Dendritic cell treated with granulocyte-macrophage colony-stimulating factor and Interleukin-4, amounts not matched to agents 40 ng/mL and 50 ng/mL, for 4 days (primary cell): ENCODE measurements around the gene SELENBP1.
A peak's percentile ranks its signal among the peaks of the same experiment; 100 is the strongest.
"Not testable (repeated sequence)": the region's sequence is repeated elsewhere in the genome, so short reads cannot be mapped to it uniquely, and the experiment has no call there.

Experiments used
- H3K27ac Mint-ChIP-seq: one replicate; pipeline ENCODE4 v1.8.0; 2022; ENCODE audit warnings: mild to moderate bottlenecking, mixed read lengths
- H3K27me3 Mint-ChIP-seq: one replicate; pipeline ENCODE4 v1.8.0; 2022; ENCODE audit warnings: mild to moderate bottlenecking, mixed read lengths
- H3K36me3 Mint-ChIP-seq: one replicate; pipeline ENCODE4 v1.8.0; 2022; ENCODE audit warnings: low read depth, mixed read lengths
- H3K4me1 Mint-ChIP-seq: one replicate; pipeline ENCODE4 v1.8.0; 2022; ENCODE audit warnings: low read depth, mixed read lengths
- H3K4me3 Mint-ChIP-seq: one replicate; pipeline ENCODE4 v1.8.0; 2022; ENCODE audit warnings: mild to moderate bottlenecking, moderate library complexity, mixed read lengths
- H3K9me3 Mint-ChIP-seq: one replicate; pipeline ENCODE4 v1.8.0; 2022; ENCODE audit warnings: mixed read lengths
- intact Hi-C: fragments of 100-400 bp; cut with micrococcal nuclease; formaldehyde crosslinking; loops from one replicate; pipeline ENCODE4 v1.15.0; 2022

Gene SELENBP1

DNA sequence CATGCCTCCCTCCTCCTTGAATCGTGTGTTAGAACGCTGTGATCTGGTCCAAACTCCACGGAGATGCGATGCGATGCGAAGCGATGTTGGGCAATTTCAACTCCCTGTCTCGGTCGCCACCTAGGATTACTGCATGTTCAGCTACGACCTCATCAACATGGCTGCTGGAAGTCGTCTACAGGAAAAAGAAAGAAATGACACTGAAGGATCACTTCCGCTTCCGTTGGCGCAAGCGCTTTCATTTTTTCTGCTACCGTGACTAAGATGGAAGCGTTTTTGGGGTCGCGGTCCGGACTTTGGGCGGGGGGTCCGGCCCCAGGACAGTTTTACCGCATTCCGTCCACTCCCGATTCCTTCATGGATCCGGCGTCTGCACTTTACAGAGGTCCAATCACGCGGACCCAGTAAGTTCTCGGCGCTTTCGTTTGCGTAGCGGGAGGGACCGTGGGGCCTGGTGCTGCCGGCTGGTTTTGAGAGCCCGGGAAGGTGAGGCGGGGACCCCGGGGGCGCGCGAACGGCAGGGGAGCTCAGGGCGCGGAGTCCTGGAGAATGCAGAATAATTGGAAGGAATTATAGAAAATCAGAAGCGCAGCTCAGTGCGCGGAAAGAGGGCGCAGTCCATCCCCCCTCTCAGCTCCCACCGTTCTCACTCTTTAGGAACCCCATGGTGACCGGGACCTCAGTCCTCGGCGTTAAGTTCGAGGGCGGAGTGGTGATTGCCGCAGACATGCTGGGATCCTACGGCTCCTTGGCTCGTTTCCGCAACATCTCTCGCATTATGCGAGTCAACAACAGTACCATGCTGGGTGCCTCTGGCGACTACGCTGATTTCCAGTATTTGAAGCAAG lies 27.0 kb upstream of the SELENBP1 start, which contains the start of gene PSMB4:
Gene PSMB4 (plus strand): TSS at position 250 of the 848 bp plus-strand sequence. CDS start 15 bp downstream, at position 265.
- Mint-ChIP-seq H3K9me3 (no peaks in the 10 kb centered on the region), H3K4me3 (peak within 1 kb of the TSS; percentile 91), H3K27ac (peak within 1 kb of the TSS; percentile 99), H3K4me1 (peaks cover 18% of the 10 kb centered on the region), H3K27me3 (peaks cover 8% of the 10 kb centered on the region), H3K36me3 (peaks cover 50% of the 10 kb centered on the region)
- intact Hi-C loops = loop anchor here (1.0 to 2.0 kb wide), 2 partner anchors 53 to 72 kb away; partner anchors contain the start of genes PI4KB and RFX5

DNA sequence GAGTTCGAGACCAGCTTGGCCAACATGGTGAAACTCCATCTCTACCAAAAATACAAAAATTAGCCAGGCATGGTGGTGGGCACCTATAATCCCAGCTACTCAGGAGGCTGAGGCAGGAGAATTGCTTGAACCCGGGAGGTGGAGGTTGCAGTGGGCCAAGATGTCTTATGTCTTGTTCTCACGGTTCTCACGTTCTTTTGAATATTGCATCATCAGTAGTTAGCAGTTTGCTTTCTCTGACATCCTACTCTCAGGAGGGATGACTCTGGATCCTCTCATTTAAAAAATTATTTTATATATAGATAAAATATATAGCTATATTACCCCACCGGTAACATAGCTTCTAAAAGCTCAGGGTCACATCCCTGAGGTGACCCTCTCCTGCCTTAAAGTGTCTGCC lies 23.8 kb upstream of the SELENBP1 start:
- not testable (repeated sequence) for H3K27ac Mint-ChIP-seq

DNA sequence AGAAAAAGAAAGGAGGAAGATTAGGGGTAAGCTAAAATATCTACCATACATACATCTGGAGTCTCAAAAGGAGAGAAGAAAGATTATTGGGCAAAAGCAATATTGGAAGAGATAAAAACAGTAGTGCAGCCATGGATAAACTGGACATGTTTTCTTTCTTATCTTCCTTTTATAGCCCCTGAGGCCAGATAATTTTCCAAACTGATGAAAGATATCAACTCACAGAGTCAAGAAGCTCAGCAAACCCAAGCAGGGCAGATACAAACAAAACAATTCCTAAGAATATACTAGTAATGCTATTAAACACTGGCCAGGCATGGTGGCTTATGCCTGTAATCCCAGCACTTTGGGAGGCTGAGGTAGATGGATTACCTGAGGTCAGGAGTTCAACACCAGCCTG lies 21.1 kb upstream of the SELENBP1 start:
- no peak overlapping the region for H3K27ac Mint-ChIP-seq
- peaks cover 16% of the 10 kb centered on the region for H3K27me3 Mint-ChIP-seq
- H3K4me1 Mint-ChIP-seq = no peaks in the 10 kb centered on the region
- intact Hi-C loops = no loop called here
- no peak overlapping the region for H3K4me3 Mint-ChIP-seq
- H3K36me3 Mint-ChIP-seq = no peaks in the 10 kb centered on the region
- H3K9me3 Mint-ChIP-seq = no peaks in the 10 kb centered on the region

More for the DNA sequence above, 23.8 kb upstream of the SELENBP1 start:
- Mint-ChIP-seq H3K27me3 (peaks cover 16% of the 10 kb centered on the region), H3K36me3 (peaks cover 20% of the 10 kb centered on the region), H3K4me1 (peaks cover 18% of the 10 kb centered on the region)
- H3K4me3 Mint-ChIP-seq, H3K9me3 Mint-ChIP-seq, intact Hi-C loops: not testable (repeated sequence)

DNA sequence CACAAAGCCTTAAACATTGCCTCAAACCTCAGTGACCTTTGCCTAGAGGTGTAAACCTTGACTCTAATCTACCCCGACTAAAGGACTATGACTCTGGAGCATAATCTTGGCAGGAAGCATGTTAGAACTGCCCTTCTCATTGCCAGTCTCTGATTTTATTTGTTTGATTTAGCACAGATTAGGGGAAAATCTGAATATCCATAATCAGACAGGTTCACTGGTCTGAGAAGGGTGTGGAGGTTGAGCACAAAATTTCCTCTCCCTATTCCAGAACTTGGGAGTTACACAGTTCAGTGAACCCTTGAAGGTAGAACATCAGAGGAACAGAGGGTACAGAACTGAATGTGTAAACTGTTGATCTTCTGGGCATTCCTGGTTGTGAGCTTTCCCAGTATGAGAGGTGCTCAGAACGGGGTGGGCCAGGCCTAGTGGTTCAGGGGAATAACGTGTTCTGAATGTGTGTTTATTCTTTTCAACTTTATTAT lies 18.6 kb upstream of the SELENBP1 start:
- no peaks in the 10 kb centered on the region for H3K36me3 Mint-ChIP-seq
- H3K4me1 Mint-ChIP-seq = no peaks in the 10 kb centered on the region
- intact Hi-C loops = no loop called here
- H3K4me3 Mint-ChIP-seq = no peak overlapping the region
- H3K27me3 Mint-ChIP-seq = peaks cover 14% of the 10 kb centered on the region
- no peak overlapping the region for H3K27ac Mint-ChIP-seq
- no peaks in the 10 kb centered on the region for H3K9me3 Mint-ChIP-seq

DNA sequence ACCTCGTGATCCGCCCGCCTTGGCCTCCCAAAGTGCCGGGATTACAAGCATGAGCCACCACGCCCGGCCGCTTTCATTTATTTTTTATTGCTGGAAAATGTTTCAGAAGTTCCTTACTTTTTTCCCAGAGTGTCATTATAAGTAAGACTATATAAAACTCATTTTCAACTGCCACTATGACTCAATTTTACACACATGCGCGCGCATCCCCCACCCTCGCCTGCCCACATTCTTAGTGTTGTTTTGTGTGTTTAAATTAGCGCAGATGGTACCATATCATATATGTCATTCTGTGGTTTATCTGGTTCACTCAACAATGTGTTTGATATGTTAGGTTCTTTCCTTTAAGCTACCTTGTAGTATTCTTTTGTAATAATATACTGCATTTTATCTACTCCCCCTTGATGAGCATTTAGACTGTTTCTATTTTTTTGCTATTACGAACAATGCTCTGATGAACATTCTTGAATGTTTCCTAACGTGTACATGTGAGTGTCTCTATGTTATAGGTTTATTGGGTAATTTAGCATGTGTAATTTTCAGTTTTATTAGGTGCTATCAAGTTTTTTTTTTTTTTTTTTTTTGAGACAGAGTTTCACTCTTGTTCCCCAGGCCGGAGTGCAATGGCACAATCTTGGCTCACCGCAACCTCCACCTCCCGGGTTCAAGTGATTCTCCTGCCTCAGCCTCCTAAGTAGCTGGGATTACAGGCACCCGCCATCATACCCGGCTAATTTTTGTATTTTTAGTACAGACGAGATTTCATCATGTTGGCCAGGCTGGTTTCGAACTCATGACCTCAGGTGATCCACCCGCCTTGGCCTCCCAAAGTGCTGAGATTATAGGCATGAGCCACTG lies 17.9 kb upstream of the SELENBP1 start:
- H3K4me3 Mint-ChIP-seq, H3K27ac Mint-ChIP-seq, intact Hi-C loops, H3K36me3 Mint-ChIP-seq, H3K9me3 Mint-ChIP-seq, H3K4me1 Mint-ChIP-seq: not testable (repeated sequence)
- H3K27me3 Mint-ChIP-seq = peaks cover 12% of the 10 kb centered on the region

DNA sequence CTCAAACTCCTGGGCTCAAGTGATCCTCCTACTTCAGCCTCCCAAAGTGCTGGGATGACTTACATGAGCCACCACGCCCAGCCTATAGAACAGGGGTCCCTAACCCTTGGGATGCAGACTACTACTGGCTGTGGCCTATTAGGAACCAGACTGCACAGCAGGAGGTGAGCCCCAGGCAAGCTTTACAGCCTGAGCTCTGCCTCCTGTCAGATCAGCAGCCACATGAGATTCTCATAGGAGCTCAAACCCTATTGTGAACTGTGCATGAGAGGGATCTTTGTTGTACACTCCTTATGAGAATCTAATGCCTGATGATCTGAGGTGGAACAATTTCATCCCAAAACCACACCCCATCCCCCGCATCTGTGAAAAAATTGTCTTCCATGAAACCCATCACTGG lies 13.5 kb upstream of the SELENBP1 start:
- Mint-ChIP-seq H3K4me1 (no peaks in the 10 kb centered on the region), H3K27me3 (no peaks in the 10 kb centered on the region), H3K36me3 (no peaks in the 10 kb centered on the region), H3K27ac (no peak overlapping the region), H3K9me3 (no peaks in the 10 kb centered on the region), H3K4me3 (no peak overlapping the region)
- intact Hi-C loops = no loop called here

DNA sequence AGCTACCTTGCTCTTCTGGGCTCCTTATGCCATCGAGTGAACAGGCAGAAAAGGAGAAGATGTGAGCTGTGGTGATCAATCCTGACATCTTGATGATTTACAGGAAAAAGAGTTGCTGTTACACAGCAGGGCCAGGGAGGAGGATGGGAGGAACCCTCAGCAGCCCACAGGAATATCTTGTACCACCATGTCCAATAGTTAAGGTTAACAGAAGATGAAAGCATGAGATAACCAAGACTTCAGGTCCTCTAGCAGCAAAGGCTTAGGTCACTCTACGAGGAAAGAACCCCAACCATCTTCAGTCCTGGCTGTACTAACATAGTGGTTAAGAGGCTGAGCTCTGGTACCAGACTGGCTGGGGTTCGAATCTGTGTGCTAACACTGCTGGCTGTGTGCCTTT lies 12.1 kb upstream of the SELENBP1 start:
- no peak overlapping the region for H3K27ac Mint-ChIP-seq
- intact Hi-C loops = no loop called here
- no peaks in the 10 kb centered on the region for H3K36me3 Mint-ChIP-seq
- no peak overlapping the region for H3K4me3 Mint-ChIP-seq
- no peaks in the 10 kb centered on the region for H3K9me3 Mint-ChIP-seq
- no peaks in the 10 kb centered on the region for H3K27me3 Mint-ChIP-seq
- H3K4me1 Mint-ChIP-seq = no peaks in the 10 kb centered on the region

DNA sequence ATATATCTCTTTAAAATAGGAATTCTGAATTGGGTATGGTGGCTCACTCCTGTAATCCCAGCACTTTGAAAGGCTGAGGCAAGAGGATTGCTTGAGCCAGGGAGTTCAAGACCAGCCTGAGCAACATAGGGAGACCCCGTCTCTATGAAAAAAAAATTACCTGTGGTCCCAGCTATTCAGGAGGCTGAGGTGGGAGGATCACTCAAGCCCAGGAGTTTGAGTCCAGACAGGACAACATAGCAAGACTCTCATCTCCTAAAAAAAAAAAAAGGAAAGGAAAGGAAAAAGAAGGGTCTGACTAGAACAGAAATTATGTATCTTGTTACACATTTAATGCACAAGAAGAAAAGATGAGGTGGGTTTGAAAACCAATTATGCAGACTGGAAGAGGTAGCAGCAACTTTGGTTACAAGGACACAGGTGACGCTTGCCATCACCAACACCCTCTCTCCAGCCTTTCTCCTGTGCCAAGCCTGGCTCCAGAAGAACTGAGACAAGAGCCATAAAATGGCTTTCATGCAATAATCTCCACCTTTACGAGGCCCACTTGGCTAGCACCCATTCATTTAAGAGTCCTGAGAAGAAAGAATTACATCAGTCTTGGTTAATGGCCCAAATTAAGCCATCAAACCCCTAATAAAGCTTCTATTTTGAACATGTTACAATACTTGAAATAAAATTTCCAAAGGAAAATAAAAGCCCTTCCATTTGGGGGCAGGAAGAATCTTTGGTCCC lies 4.8 kb upstream of the SELENBP1 start:
- no peaks in the 10 kb centered on the region for H3K9me3 Mint-ChIP-seq
- no peak overlapping the region for H3K4me3 Mint-ChIP-seq
- no peaks in the 10 kb centered on the region for H3K27me3 Mint-ChIP-seq
- intact Hi-C loops = no loop called here
- H3K4me1 Mint-ChIP-seq = peaks cover 19% of the 10 kb centered on the region
- no peak overlapping the region for H3K27ac Mint-ChIP-seq
- no peaks in the 10 kb centered on the region for H3K36me3 Mint-ChIP-seq

DNA sequence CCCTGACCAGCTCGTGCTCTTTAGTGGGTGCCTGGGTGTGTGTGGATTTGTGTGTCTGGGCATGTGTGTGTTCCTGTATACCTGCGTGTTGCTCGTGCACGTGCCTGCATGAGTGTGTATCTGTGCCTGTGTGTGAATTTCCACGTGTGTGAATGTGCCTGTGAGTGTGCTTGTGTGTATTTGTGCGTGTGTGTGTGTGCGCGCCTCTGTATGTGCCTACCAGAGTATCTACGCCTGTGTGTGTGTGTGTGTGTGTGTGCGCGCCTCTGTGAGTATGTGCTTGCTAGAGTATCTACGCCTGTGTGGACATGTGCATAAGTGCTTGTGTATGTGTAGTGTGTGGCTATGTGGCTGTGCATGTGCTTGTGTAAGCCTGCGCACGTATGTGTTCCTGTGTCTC lies 691 bp upstream of the SELENBP1 start:
- H3K27me3 Mint-ChIP-seq = no peaks in the 10 kb centered on the region
- intact Hi-C loops = no loop called here
- H3K4me1 Mint-ChIP-seq = peaks cover 58% of the 10 kb centered on the region
- no peaks in the 10 kb centered on the region for H3K9me3 Mint-ChIP-seq
- no peak overlapping the region for H3K4me3 Mint-ChIP-seq
- H3K36me3 Mint-ChIP-seq = no peaks in the 10 kb centered on the region
- H3K27ac Mint-ChIP-seq = peak overlapping the region; percentile 75

DNA sequence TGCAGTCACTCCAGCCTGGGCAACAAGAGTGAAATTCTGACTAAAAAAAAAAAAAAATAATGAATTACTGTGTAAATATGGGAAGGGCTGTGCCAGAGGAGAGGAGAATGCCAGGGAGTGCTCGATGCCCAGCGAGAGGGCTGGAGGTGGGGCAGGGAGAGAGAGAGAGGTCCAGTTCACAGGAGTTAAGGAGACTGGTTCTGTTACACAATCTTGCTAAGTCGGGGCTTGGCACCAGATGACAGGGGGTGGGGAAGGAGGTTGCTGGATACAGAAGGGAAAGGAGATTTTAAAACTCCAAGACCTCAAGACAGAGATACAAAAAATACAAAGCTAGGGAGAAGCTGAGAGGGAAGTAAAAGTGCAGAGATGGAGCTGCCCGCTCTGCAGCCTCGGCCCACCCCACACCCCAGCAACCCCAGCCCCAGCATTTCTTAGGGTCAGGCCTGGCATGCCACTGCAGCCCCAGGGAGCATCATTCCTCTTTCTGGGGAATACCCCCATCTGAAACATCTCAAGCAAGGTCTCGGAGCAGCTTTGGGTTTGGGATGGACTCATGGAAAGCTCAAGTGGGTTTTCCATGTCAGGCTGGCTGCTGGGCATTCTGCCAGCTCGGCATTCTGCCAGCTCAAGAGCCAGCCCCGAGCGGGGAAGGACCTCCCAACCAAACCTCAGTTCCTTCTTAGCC lies 991 bp downstream of the SELENBP1 start:
- Mint-ChIP-seq H3K4me1 (peaks cover 58% of the 10 kb centered on the region), H3K36me3 (no peaks in the 10 kb centered on the region), H3K9me3 (no peaks in the 10 kb centered on the region), H3K27ac (peak overlapping the region; percentile 75), H3K27me3 (no peaks in the 10 kb centered on the region), H3K4me3 (peak overlapping the region; percentile 39)
- intact Hi-C loops = no loop called here

DNA sequence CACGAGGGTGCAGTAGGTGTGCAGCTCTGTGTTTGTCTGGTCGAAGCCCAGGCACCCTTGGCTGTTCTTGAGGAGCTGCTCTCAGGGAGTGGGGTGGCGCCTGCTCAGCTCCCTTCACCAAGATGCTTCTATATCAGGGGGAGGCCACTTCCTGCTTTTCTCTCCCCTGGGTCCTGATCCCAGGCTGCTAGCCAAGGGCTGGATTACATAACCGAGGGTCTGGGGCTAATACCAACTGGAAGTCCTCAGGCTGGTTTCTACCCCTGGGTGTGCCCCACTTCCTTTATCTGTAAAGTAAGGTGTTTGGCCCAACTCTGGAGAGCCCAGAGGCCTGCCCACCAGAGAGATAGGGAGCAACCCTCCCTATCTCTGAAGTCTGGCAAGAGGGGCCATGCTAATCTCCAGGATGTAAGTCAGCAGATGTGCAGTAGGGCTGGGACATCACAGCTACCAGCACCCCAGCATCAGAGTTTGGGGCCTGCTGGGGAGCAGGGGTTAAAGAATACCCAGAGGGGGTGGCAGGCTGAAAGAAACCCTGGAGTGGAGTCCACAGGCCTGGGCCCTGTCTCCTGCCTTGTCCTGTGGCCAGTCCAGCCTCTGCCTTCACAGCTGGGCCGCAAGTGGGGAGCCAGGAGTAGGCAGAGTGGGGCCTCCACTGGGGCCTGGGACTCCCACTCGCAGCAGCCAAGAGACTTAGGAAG lies 2.1 kb downstream of the SELENBP1 start:
- intact Hi-C loops = no loop called here
- no peak overlapping the region for H3K4me3 Mint-ChIP-seq
- peaks cover 58% of the 10 kb centered on the region for H3K4me1 Mint-ChIP-seq
- H3K27ac Mint-ChIP-seq = peak overlapping the region; percentile 75
- no peaks in the 10 kb centered on the region for H3K27me3 Mint-ChIP-seq
- H3K9me3 Mint-ChIP-seq = no peaks in the 10 kb centered on the region
- H3K36me3 Mint-ChIP-seq = no peaks in the 10 kb centered on the region

DNA sequence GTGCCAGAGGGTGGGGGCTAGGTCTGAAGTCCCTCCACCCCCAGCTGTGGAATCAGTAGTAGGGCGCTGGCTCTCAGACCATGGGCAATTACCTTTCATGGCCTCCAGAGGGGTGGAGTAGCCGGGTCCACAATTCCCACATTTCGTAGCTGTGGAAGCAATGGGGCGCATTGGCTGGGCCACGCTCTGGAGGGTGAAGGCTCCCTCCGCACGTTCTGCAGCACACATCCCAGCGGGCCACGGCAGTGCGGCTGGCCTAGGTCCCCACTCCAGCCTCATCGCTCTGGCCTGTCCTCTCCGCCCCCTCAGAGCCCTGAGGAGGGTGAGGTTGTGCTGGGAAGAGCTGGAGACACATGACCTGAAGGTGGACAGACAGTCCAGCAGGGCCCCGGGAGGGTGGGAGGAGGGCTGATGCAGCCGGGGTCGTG lies 2.9 kb downstream of the SELENBP1 start:
- Mint-ChIP-seq H3K4me3 (no peak overlapping the region), H3K4me1 (peaks cover 58% of the 10 kb centered on the region), H3K36me3 (no peaks in the 10 kb centered on the region), H3K27me3 (no peaks in the 10 kb centered on the region), H3K27ac (no peak overlapping the region), H3K9me3 (no peaks in the 10 kb centered on the region)
- intact Hi-C loops = no loop called here

DNA sequence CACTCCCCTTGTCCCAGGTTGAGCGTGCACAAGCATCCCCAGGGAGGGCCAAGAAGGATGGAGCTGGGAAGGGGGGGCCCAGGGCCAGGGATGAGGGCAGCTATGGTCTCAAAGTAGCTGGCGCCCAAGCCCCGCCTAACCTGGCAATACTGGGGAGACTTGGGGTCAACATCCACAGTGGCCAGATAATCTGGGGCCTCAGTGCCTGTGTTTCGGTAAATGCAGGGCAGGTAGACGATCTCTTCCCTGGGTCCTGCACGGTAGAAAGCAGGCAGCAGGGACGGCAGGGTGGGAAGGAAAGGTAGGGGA lies 3.2 kb downstream of the SELENBP1 start:
- H3K27me3 Mint-ChIP-seq = no peaks in the 10 kb centered on the region
- intact Hi-C loops = no loop called here
- H3K36me3 Mint-ChIP-seq = no peaks in the 10 kb centered on the region
- H3K4me3 Mint-ChIP-seq = no peak overlapping the region
- H3K27ac Mint-ChIP-seq = no peak overlapping the region
- peaks cover 57% of the 10 kb centered on the region for H3K4me1 Mint-ChIP-seq
- H3K9me3 Mint-ChIP-seq = no peaks in the 10 kb centered on the region
